K562 (cell line): ENCODE data around the gene POC5. TPM values are rescaled to one million over a fixed set of nuclear protein-coding genes. Genes with fewer than 3 reads are reported as not detected.

Experiments used
- ATAC-seq: fragments of 200-7000 bp; cut with Tn5 transposase; 3 replicates; pipeline ENCODE4 v1.9.1; 2020; ENCODE audit warnings: moderate library complexity
- BruUV-seq: library from RNA; stranded (reverse); fragments of 400-500 nt; replicated peaks from 2 replicates; lab custom pipeline; 2021; lab: Mats Ljungman, UMichigan
- CTCF ChIA-PET: fragments of 300-600 bp; formaldehyde crosslinking; extraction: SDS; loops from one replicate; lab custom pipeline; 2021; ENCODE audit warnings: low intra/inter-chr PET ratio; lab: Yijun Ruan, JAX
- POLR2A ChIA-PET: fragments of 300-600, 350-650 bp; sonication (Branson Sonifier 250); formaldehyde crosslinking; extraction: SDS; loops from one replicate; lab custom pipeline; 2021; ENCODE audit warnings: antibody characterized with exemption, inconsistent platforms; lab: Yijun Ruan, JAX
- DNase-seq, 4 experiments: peaks; one replicate each; pipeline versions ENCODE4 v3.0.0 to v3.0.0-alpha.2; 2011 to 2018; ENCODE audit warnings: low spot score in 3 of 4, mixed read lengths in 3 of 4; ENCODE audit errors: extremely low read depth in 1 of 4
- FAIRE-seq: peaks from 2 replicates; lab custom pipeline; 2011; peaks lifted over from hg19 to GRCh38; lab: Jason Lieb, UNC
- H2AFZ ChIP-seq: 2 replicates; pipeline ENCODE4 v1.6.0; 2011; ENCODE audit warnings: low read depth, low read length, control low read depth, inconsistent platforms
- H3K27ac ChIP-seq: fragments of 200-600 bp; 3 replicates; pipeline ENCODE4 v1.8.0; 2011; ENCODE audit warnings: low read depth, mild to moderate bottlenecking, control low read depth, inconsistent platforms, low read length, moderate library complexity, mixed read lengths; ENCODE audit errors: extremely low read depth
- H3K27me3 ChIP-seq, 2 experiments: fragments of 300-600 bp in 1 of 2; 2 replicates in 1 of 2; 3 replicates in 1 of 2; pipeline versions ENCODE4 v1.6.0 to v1.8.0; 2011; ENCODE audit warnings: inconsistent platforms in 2 of 2, low read length in 2 of 2, mild to moderate bottlenecking in 1 of 2, mixed read lengths in 1 of 2, moderate library complexity in 1 of 2; ENCODE audit not compliant: control insufficient read depth in 2 of 2, insufficient read depth in 2 of 2
- H3K36me3 ChIP-seq: fragments of 300-600 bp; 3 replicates; pipeline ENCODE4 v1.8.0; 2011; ENCODE audit warnings: mild to moderate bottlenecking, low read length, inconsistent platforms; ENCODE audit not compliant: control insufficient read depth, insufficient read depth
- H3K4me1 ChIP-seq, 2 experiments: fragments of 200-600 bp in 1 of 2; replicated peaks in 1 of 2; 2 replicates in 1 of 2; 3 replicates in 1 of 2; pipeline versions ENCODE4 v1.5.1 to v1.8.0; 2011; ENCODE audit warnings: inconsistent platforms in 2 of 2, low read length in 2 of 2, mild to moderate bottlenecking in 1 of 2, mixed read lengths in 1 of 2, moderate library complexity in 1 of 2; ENCODE audit not compliant: control insufficient read depth in 2 of 2, insufficient read depth in 2 of 2
- H3K4me2 ChIP-seq: 2 replicates; pipeline ENCODE4 v1.6.1; 2011; ENCODE audit warnings: low read length, control low read depth, inconsistent platforms, mixed read lengths; ENCODE audit not compliant: insufficient read depth
- H3K4me3 ChIP-seq: fragments of 200-600 bp; sonication (generic), shearing (Covaris generic); 2 replicates; pipeline ENCODE4 v1.5.1; 2016; ENCODE audit warnings: control low read depth, inconsistent platforms
- H3K79me2 ChIP-seq: fragments of 200-600 bp; 3 replicates; pipeline ENCODE4 v1.8.0; 2011; ENCODE audit warnings: low read length, inconsistent platforms; ENCODE audit not compliant: control insufficient read depth, insufficient read depth
- H3K9ac ChIP-seq, 2 experiments: 2 replicates each; pipeline versions ENCODE4 v1.6.0 to v1.6.1; 2011; ENCODE audit warnings: low read depth in 2 of 2, low read length in 2 of 2, control low read depth in 1 of 2, inconsistent platforms in 1 of 2, mild to moderate bottlenecking in 1 of 2, mixed read lengths in 1 of 2; ENCODE audit not compliant: insufficient read depth in 1 of 2
- H3K9me1 ChIP-seq: one replicate; pipeline ENCODE4 v1.6.0; 2011; ENCODE audit warnings: inconsistent platforms, mild to moderate bottlenecking, low read length, moderate library complexity; ENCODE audit not compliant: control insufficient read depth, insufficient read depth
- H3K9me3 ChIP-seq: replicated peaks from 2 replicates; pipeline ENCODE4 v1.5.1; 2011; ENCODE audit warnings: low read depth, low read length, inconsistent platforms; ENCODE audit not compliant: control insufficient read depth, insufficient read depth
- H4K20me1 ChIP-seq: replicated peaks from 2 replicates; pipeline ENCODE4 v1.6.1; 2011; ENCODE audit warnings: low read length, inconsistent platforms, mixed read lengths; ENCODE audit not compliant: control insufficient read depth, insufficient read depth
- EP400 ChIP-seq: fragments of 450-650 bp; IDR thresholded peaks from 2 replicates; pipeline ENCODE4 v1.6.1; 2017; ENCODE audit warnings: antibody characterized with exemption, mild to moderate bottlenecking, moderate library complexity
- ZC3H4 ChIP-seq: sonication (generic); formaldehyde crosslinking; IDR thresholded peaks from 2 replicates; pipeline ENCODE4 v1.9.0; 2021; ENCODE audit warnings: missing genetic modification reagents, borderline replicate concordance
- WGBS: fragments of 100-300 bp; shearing (Covaris generic); methylation state at CpG from one replicate; pipeline ENCODE4 v1.1.6; 2016; ENCODE audit warnings: low coverage, mixed read lengths; ENCODE audit not compliant: insufficient coverage; ENCODE audit errors: missing lambda C conversion rate; 5-methylcytosine and 5-hydroxymethylcytosine counted together
- in situ Hi-C: fragments of 300-500 bp; cut with MboI; formaldehyde crosslinking; loops from 4 replicates; pipeline ENCODE4 v1.15.0; 2018; ENCODE audit warnings: inconsistent platforms, mixed read lengths
- intact Hi-C: fragments of 100-400 bp; cut with micrococcal nuclease; formaldehyde crosslinking; loops from 2 replicates; pipeline ENCODE4 v1.14.2; 2022
- polyA plus RNA-seq, 8 experiments: library from polyadenylated mRNA; depleted of rRNA in 4 of 8; stranded (reverse) in 5 of 8; unstranded in 3 of 8; fragments of >200 nt; fragmentation: Nextera tagmentation in 2 of 8; fragmentation: Illumina TruSeq in 1 of 8; extraction: Ambion mirVana in 2 of 8; extraction: Trizol in 1 of 8; gene quantifications; 2 replicates each; pipeline versions ENCODE4 v1.2.1 to v1.2.3, GENCODE V29; 2011 to 2014; ENCODE audit warnings: inconsistent platforms in 1 of 8, missing spikeins in 1 of 8
- total RNA-seq, 7 experiments: library from RNA; depleted of rRNA in 6 of 7; stranded (reverse); fragments of >200 nt in 6 of 7; fragmentation: Illumina TruSeq in 2 of 7; extraction: Trizol in 2 of 7; gene quantifications; 2 replicates each; pipeline versions ENCODE4 v1.2.1 to v1.2.3, GENCODE V29; 2011 to 2021; ENCODE audit warnings: low replicate concordance in 1 of 7
- TF ChIP-seq, protein P1 (sequence below): sonication (generic); formaldehyde crosslinking; IDR thresholded peaks from 2 replicates; pipeline ENCODE4 v1.8.0; 2022; ENCODE audit warnings: missing genetic modification reagents, mild to moderate bottlenecking, moderate library complexity, borderline replicate concordance
- TF ChIP-seq, protein P2 (sequence below): fragments of 200-800 bp; sonication (Bioruptor generic); IDR thresholded peaks from 2 replicates; pipeline ENCODE4 v1.6.1; 2017; ENCODE audit warnings: missing genetic modification characterization, missing compliant biosample characterization

Gene POC5
- total and polyA plus RNA-seq, 9 of the 15 experiments (the other 6 are each of a cell fraction or from before 2014, with no cell fraction given): 14.5 to 38.2 (median 27.0) TPM

DNA sequence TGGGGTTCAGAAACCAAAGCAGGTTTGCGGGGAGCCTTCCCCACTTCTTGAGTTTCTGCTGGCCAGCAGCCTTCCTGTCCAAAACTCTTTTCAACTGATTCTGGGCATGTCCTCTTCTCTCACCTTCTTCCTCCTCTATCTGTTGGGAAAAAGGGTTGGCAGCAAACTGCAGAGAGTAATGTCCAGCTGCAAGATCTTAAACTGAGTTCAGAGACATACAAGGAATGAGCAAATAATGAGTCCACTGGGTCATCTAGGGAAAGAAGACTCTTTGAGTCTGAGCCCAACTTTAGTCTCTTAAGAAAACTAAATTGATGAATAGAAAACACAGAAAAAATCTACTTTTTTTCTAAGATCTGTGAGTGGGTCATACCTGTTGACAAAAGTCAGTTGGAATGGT is 89.4 kb downstream of the POC5 start:
- Histone ChIP-seq H3K9me3 (no peaks in the 10 kb centered on the region), H2AFZ (no peak overlapping the region), H4K20me1 (no peaks in the 10 kb centered on the region), H3K9me1 (no peaks in the 10 kb centered on the region), H3K27me3 (no peaks in the 10 kb centered on the region), H3K79me2 (no peaks in the 10 kb centered on the region), H3K4me1 (no peaks in the 10 kb centered on the region; a peak in 1 of 5 replicates), H3K4me2 (no peak overlapping the region), H3K4me3 (no peak overlapping the region), H3K27ac (no peak overlapping the region), H3K36me3 (no peaks in the 10 kb centered on the region), H3K9ac (no peak overlapping the region)
- POLR2A ChIA-PET: interaction anchor here (1.2 to 2.8 kb wide), 3 partner anchors 8 to 11 kb away, joined by 3 to 9 read pairs (median 5); no protein-coding TSS in a partner anchor
- FAIRE-seq (no peak), ATAC-seq (no peak), DNase-seq (no peak)
- TF ChIP-seq ZC3H4 (CRISPR knock-in tag) (no peak), EP400 (no peak)
- TF ChIP-seq, protein P1, sequence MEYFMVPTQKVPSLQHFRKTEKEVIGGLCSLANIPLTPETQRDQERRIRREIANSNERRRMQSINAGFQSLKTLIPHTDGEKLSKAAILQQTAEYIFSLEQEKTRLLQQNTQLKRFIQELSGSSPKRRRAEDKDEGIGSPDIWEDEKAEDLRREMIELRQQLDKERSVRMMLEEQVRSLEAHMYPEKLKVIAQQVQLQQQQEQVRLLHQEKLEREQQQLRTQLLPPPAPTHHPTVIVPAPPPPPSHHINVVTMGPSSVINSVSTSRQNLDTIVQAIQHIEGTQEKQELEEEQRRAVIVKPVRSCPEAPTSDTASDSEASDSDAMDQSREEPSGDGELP (CRISPR knock-in tag): no peak
- TF ChIP-seq, protein P2, sequence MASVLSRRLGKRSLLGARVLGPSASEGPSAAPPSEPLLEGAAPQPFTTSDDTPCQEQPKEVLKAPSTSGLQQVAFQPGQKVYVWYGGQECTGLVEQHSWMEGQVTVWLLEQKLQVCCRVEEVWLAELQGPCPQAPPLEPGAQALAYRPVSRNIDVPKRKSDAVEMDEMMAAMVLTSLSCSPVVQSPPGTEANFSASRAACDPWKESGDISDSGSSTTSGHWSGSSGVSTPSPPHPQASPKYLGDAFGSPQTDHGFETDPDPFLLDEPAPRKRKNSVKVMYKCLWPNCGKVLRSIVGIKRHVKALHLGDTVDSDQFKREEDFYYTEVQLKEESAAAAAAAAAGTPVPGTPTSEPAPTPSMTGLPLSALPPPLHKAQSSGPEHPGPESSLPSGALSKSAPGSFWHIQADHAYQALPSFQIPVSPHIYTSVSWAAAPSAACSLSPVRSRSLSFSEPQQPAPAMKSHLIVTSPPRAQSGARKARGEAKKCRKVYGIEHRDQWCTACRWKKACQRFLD (CRISPR knock-in tag): no peak
- in situ Hi-C loops (no loop called here), intact Hi-C loops (no loop called here)
- WGBS: 43% methylated on average over 1 of the region's 1 CpG
- CTCF ChIA-PET: no interaction called here
- no TSS peak for BruUV-seq
